ENCODE results near the gene LRRC10.
"Not testable (repeated sequence)": the region's sequence is repeated elsewhere in the genome, so short reads cannot be mapped to it uniquely, and the experiment has no call there.

The LRRC10 gene

DNA sequence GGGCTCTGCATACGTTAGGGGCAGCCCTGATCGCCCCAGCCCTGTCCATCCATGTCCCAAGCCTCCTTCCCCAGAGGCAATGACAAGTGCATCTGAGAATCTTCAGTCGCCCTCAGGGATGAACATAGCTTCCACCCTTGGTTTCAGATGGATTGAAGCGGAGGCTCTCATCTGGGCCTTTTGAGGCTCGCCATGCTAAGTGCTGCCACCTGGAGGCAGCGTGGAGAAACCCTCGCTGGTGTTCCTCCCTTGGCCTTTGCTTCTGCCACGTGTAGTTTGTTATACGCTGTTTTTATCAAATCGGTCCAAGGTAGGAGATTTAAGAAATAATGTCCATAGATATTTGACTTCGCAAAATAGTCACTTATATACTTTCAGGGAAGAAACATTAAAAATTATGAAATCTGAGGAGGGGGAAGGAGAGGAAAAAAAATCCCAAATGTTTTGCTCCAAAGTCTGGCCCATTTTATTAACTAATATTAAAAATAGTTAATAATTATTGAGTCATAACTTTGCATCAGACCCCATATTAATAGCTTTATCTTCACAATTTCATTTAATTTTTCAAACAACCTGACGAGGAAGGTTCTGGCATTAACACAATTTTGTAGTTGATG is 28.8 kb upstream of the LRRC10 start:
- no peaks in the 10 kb centered on the region for H3K9me3 Mint-ChIP-seq
- DNase-seq, result peak; percentile 71
- peaks cover 1% of the 10 kb centered on the region for H3K4me1 Mint-ChIP-seq (ENCODE audit: low read depth)
- no peaks in the 10 kb centered on the region for H3K36me3 Mint-ChIP-seq (ENCODE audit: low read depth)
- no peak overlapping the region for H3K4me3 Mint-ChIP-seq
- H3K27ac Mint-ChIP-seq, result no peak overlapping the region
- no peaks in the 10 kb centered on the region for H3K27me3 Mint-ChIP-seq

DNA sequence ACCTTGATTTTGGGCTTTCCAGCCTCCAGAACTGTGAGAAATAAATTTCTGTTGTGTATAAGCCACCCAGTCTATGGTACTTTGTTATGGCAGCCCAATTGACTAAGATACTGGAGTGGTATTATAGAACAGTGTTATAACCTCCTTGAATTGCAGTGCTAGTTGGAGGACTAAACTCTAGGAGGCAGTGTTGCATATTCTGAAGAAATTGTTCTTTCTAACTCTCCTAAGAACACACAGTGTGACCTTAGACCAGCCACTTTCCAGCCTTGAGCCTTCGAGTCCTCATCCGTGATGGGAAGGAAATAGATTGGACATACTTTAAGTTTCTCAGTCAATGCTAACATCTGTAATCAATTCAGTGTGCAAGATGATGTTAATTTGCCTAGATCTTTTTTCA is 22.4 kb upstream of the LRRC10 start:
- Mint-ChIP-seq H3K4me3 (no peak overlapping the region), H3K27ac (no peak overlapping the region), H3K9me3 (no peaks in the 10 kb centered on the region), H3K36me3 (ENCODE audit: low read depth) (no peaks in the 10 kb centered on the region), H3K27me3 (no peaks in the 10 kb centered on the region), H3K4me1 (ENCODE audit: low read depth) (no peaks in the 10 kb centered on the region)
- no peak for DNase-seq

DNA sequence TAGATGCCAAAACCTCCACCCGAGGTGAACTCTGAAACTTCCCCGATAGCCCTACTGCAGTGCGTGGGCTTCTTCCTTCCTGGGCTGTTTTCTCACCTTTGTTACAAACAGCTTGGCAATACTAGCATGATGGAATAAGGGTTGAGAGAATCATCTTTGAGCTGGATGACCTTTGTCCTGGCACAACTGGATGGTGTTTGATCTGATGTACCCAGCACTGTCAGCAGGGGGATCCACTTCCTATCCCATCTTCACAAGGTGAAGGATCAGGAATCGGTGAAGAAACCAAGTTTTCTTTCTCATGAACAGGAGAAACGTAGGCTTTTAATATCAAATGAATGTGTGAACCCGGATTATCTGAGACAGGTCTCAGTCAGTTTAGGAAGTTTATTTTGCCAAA is 19.5 kb upstream of the LRRC10 start:
- no peak overlapping the region for H3K27ac Mint-ChIP-seq

GRCh38 chr12:69627501-69627900 is 16.8 kb upstream of the LRRC10 start:
- no peaks in the 10 kb centered on the region for H3K4me1 Mint-ChIP-seq (ENCODE audit: low read depth)
- H3K27me3 Mint-ChIP-seq, result no peaks in the 10 kb centered on the region
- no peaks in the 10 kb centered on the region for H3K9me3 Mint-ChIP-seq
- no peak for DNase-seq
- H3K36me3 Mint-ChIP-seq (ENCODE audit: low read depth), result no peaks in the 10 kb centered on the region
- no peak overlapping the region for H3K4me3 Mint-ChIP-seq
- H3K27ac Mint-ChIP-seq, result no peak overlapping the region

More for the DNA sequence above, 19.5 kb upstream of the LRRC10 start:
- no peaks in the 10 kb centered on the region for H3K36me3 Mint-ChIP-seq (ENCODE audit: low read depth)
- no peaks in the 10 kb centered on the region for H3K27me3 Mint-ChIP-seq
- DNase-seq, result no peak
- no peaks in the 10 kb centered on the region for H3K9me3 Mint-ChIP-seq
- H3K4me1 Mint-ChIP-seq (ENCODE audit: low read depth), result no peaks in the 10 kb centered on the region
- H3K4me3 Mint-ChIP-seq, result no peak overlapping the region

DNA sequence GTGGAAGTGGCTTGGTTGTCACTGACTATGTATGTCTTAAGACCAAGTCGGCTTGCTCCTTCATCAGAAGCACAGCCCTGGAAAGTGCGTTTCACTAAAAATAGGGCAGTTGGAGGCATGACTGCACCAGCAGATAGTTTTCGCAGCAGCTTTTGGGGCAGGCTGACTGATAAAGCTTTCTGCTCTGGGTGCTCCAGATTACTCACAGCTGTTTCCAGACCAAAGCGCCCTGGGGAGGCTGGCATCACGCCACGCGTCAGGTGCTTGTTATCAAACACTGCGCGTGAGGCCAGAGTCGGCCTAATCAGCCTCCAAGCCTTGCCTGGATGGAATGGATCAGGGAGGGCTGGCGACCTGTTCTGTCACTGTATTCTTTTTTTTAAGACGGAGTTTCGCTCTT is 13.3 kb upstream of the LRRC10 start:
- DNase-seq, result no peak
- Mint-ChIP-seq H3K27ac (no peak overlapping the region), H3K4me3 (no peak overlapping the region), H3K27me3 (peaks cover 5% of the 10 kb centered on the region), H3K9me3 (no peaks in the 10 kb centered on the region), H3K36me3 (ENCODE audit: low read depth) (no peaks in the 10 kb centered on the region), H3K4me1 (ENCODE audit: low read depth) (no peaks in the 10 kb centered on the region)

- no peak overlapping the region for H3K27ac Mint-ChIP-seq
- H3K4me3 Mint-ChIP-seq, result no peak overlapping the region
These were observed 10.8 kb upstream of the LRRC10 start for GRCh38 chr12:69621551-69621950.

GRCh38 chr12:69620921-69621320 is 10.2 kb upstream of the LRRC10 start:
- Mint-ChIP-seq H3K27ac (no peak overlapping the region), H3K27me3 (peaks cover 16% of the 10 kb centered on the region), H3K9me3 (no peaks in the 10 kb centered on the region), H3K4me1 (ENCODE audit: low read depth) (no peaks in the 10 kb centered on the region), H3K4me3 (no peak overlapping the region), H3K36me3 (ENCODE audit: low read depth) (no peaks in the 10 kb centered on the region)
- DNase-seq, result no peak

More at GRCh38 chr12:69621551-69621950, 10.8 kb upstream of the LRRC10 start:
- Mint-ChIP-seq H3K9me3 (no peaks in the 10 kb centered on the region), H3K4me1 (ENCODE audit: low read depth) (no peaks in the 10 kb centered on the region), H3K36me3 (ENCODE audit: low read depth) (no peaks in the 10 kb centered on the region), H3K27me3 (peaks cover 16% of the 10 kb centered on the region)
- no peak for DNase-seq

DNA sequence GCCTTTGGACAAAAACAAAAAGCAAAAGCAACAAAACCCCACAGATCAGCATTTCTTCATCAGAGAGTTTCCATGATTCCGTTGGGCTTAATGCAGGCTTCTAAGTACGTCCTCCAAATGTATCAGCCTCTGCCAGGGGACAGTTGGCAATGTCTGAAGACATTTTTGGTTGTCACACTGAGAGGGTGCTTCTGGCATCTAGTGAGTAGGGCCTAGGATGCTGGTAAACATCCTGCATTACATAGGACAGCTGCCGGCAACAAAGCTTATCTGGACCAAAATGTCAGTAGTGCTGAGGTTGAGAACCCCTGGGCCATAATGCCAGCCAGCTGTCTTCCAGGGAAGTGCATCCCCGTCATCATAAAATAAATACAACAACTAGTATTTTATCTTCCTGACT is 9.4 kb upstream of the LRRC10 start:
- Mint-ChIP-seq H3K27ac (no peak overlapping the region), H3K27me3 (peaks cover 21% of the 10 kb centered on the region), H3K36me3 (ENCODE audit: low read depth) (no peaks in the 10 kb centered on the region), H3K4me1 (ENCODE audit: low read depth) (no peaks in the 10 kb centered on the region), H3K4me3 (no peak overlapping the region), H3K9me3 (no peaks in the 10 kb centered on the region)
- DNase-seq, result no peak

GRCh38 chr12:69619050-69619449 is 8.3 kb upstream of the LRRC10 start:
- no peak for DNase-seq
- Mint-ChIP-seq H3K27ac (no peak overlapping the region), H3K27me3 (peaks cover 21% of the 10 kb centered on the region), H3K36me3 (ENCODE audit: low read depth) (no peaks in the 10 kb centered on the region), H3K4me3 (no peak overlapping the region), H3K4me1 (ENCODE audit: low read depth) (no peaks in the 10 kb centered on the region), H3K9me3 (no peaks in the 10 kb centered on the region)

- Mint-ChIP-seq H3K4me3 (no peak overlapping the region), H3K27me3 (peaks cover 19% of the 10 kb centered on the region), H3K27ac (no peak overlapping the region), H3K4me1 (ENCODE audit: low read depth) (no peaks in the 10 kb centered on the region), H3K9me3 (no peaks in the 10 kb centered on the region), H3K36me3 (ENCODE audit: low read depth) (no peaks in the 10 kb centered on the region)
- DNase-seq, result no peak
These were observed 5.3 kb upstream of the LRRC10 start for GRCh38 chr12:69616025-69616424.

DNA sequence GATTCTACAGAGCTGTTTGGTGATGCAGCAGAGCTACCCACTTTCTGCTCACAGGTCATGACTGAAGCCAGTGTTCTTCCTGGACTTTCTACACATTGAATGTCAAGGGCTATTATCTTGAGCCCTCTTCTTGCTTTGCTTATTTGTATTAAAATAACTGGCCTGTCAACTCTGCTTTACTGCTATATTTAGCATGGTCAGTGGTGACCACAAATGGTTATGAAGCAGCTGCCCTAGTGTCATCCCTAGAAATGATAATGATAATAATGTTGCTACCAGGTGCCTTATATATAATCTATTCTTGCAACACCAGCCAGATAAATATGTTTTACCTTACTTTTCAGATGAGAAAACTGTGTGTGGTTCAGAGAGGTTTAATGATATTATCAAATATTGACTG is 2.6 kb upstream of the LRRC10 start:
- H3K4me1 Mint-ChIP-seq (ENCODE audit: low read depth), result no peaks in the 10 kb centered on the region
- no peak overlapping the region for H3K27ac Mint-ChIP-seq
- H3K36me3 Mint-ChIP-seq (ENCODE audit: low read depth), result no peaks in the 10 kb centered on the region
- peaks cover 13% of the 10 kb centered on the region for H3K27me3 Mint-ChIP-seq
- DNase-seq, result no peak
- no peaks in the 10 kb centered on the region for H3K9me3 Mint-ChIP-seq
- H3K4me3 Mint-ChIP-seq, result no peak overlapping the region

DNA sequence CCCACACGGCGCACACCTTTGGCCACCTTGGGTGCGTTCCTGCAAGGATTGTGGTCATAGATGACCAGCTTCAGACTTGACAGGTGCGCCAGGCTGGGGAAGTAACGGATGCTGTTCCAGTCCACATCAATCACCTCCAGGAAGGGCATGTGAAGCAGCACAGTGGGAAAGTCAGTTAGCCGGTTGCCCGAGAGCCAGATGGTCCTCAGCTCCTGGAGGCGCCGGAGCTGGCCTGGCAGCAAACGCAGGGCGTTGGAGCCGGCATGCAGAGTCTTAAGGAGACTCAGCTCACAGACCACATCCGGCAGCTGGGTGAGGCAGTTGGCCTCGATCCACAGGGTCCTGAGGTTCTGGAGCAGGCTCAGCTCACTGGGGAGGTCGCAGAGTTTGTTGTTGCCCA is 581 bp downstream of the LRRC10 start:
- no peaks in the 10 kb centered on the region for H3K9me3 Mint-ChIP-seq
- H3K4me3 Mint-ChIP-seq, result no peak overlapping the region
- H3K4me1 Mint-ChIP-seq (ENCODE audit: low read depth), result peaks cover 3% of the 10 kb centered on the region
- H3K27ac Mint-ChIP-seq, result no peak overlapping the region
- no peaks in the 10 kb centered on the region for H3K36me3 Mint-ChIP-seq (ENCODE audit: low read depth)
- H3K27me3 Mint-ChIP-seq, result no peaks in the 10 kb centered on the region
- DNase-seq, result no peak

DNA sequence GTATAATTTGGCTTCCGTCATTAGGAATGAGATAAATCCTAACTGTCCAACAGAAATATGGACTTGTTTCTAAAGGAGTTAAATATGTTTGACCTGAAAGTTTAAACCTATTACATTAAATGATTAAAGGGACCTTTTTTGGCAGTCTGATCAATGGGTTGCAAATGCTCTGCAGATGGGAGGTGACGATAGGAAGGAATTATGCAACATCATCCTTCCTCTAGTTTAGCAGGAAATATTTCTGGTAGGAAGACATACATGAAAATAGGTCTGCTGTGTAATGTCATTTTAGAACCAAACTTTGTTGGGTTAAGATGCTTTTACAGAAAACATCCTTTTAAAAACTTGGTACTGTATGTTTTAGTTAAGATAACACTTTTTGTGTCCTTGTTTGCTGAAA is 2.6 kb downstream of the LRRC10 start:
- Mint-ChIP-seq H3K27ac (no peak overlapping the region), H3K36me3 (ENCODE audit: low read depth) (peaks cover 5% of the 10 kb centered on the region), H3K27me3 (no peaks in the 10 kb centered on the region), H3K4me1 (ENCODE audit: low read depth) (peaks cover 3% of the 10 kb centered on the region), H3K9me3 (no peaks in the 10 kb centered on the region), H3K4me3 (no peak overlapping the region)
- DNase-seq, result no peak

GRCh38 chr12:69604275-69604674 is 6.4 kb downstream of the LRRC10 start:
- not testable (repeated sequence) for H3K27me3 Mint-ChIP-seq; H3K9me3 Mint-ChIP-seq; H3K27ac Mint-ChIP-seq; H3K4me3 Mint-ChIP-seq; DNase-seq; H3K4me1 Mint-ChIP-seq (ENCODE audit: low read depth)
- peaks cover 40% of the 10 kb centered on the region for H3K36me3 Mint-ChIP-seq (ENCODE audit: low read depth)

DNA sequence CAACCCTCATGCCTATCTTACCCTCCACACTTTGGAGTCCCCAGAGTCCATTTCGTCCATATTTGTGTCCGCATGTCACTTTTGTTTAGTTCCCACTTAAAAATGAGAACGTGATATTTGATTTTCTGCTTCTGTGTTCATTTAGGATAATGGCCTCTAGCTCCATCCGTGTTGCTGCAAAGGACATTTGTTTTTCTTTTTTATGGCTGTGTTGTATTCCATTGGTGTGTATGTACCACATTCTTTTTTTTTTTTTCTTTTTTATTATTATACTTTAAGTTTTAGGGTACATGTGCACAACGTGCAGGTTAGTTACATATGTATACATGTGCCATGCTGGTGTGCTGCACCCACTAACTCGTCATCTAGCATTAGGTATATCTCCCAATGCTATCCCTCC is 7.2 kb downstream of the LRRC10 start:
- H3K9me3 Mint-ChIP-seq, result not testable (repeated sequence)
- H3K36me3 Mint-ChIP-seq (ENCODE audit: low read depth), result peaks cover 46% of the 10 kb centered on the region

GRCh38 chr12:69602954-69603353 is 7.8 kb downstream of the LRRC10 start:
- no peak for DNase-seq
- Mint-ChIP-seq H3K4me1 (ENCODE audit: low read depth) (no peaks in the 10 kb centered on the region), H3K4me3 (no peak overlapping the region), H3K36me3 (ENCODE audit: low read depth) (peaks cover 52% of the 10 kb centered on the region), H3K9me3 (no peaks in the 10 kb centered on the region), H3K27ac (no peak overlapping the region), H3K27me3 (no peaks in the 10 kb centered on the region)

More for the DNA sequence above, 7.2 kb downstream of the LRRC10 start:
- H3K27ac Mint-ChIP-seq; H3K4me1 Mint-ChIP-seq (ENCODE audit: low read depth); H3K27me3 Mint-ChIP-seq; H3K4me3 Mint-ChIP-seq; DNase-seq: not testable (repeated sequence)

All from activated T-cell treated with anti-CD3 and anti-CD28 coated beads, Interleukin-2, amount 50 U/mL, for 24 hours (primary cell).